ENCODE data around the gene SUN2. TPM values are rescaled to one million over a fixed set of nuclear protein-coding genes. Genes with fewer than 3 reads are reported as not detected.

SUN2 gene
- total and polyA plus RNA-seq, 9 of the 15 experiments (the other 6 are each of a cell fraction or from before 2014, with no cell fraction given) = 0.11 to 42.6 (median 16.7) TPM

DNA sequence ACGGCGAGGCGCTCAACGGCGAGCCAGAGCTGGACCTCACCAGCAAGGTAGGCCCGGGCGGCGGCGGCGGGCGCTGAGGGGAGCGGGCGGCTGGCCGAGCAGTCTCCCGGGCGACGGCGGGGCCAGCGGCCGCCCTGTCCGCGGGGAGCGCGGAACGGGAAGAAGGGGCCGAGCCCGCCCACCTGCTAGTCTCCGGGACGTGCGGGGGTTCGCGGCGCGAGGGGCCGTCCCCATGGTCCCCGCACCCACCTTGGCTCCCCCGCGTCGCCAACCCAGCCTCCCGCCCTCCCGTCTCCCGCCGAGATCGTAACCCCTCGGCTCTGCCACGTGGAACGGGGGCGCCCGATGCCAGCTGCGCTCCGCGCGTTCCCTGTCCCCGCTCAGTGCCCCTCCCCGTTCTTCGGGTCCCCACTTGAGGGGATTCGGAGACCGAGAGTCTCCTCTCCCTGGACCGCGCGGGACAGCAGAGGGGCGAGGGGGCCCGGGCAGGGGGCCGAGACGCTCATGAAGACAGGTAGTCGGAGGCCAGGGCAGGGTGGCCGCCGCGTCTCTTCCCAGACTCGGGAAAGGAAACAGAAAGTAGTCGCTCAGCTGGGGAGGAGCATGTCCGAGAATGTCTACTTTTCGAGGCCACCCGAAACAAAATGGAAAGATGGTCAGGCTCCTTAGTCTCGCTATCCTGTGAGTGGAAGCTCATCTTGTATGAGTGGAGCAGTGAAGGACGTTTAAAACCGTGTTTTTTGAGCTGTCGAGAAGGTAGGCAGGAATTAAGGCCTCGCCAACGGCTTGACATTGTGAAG is 49.5 kb downstream of the SUN2 start (continued):
- TF ChIP-seq, protein P1, sequence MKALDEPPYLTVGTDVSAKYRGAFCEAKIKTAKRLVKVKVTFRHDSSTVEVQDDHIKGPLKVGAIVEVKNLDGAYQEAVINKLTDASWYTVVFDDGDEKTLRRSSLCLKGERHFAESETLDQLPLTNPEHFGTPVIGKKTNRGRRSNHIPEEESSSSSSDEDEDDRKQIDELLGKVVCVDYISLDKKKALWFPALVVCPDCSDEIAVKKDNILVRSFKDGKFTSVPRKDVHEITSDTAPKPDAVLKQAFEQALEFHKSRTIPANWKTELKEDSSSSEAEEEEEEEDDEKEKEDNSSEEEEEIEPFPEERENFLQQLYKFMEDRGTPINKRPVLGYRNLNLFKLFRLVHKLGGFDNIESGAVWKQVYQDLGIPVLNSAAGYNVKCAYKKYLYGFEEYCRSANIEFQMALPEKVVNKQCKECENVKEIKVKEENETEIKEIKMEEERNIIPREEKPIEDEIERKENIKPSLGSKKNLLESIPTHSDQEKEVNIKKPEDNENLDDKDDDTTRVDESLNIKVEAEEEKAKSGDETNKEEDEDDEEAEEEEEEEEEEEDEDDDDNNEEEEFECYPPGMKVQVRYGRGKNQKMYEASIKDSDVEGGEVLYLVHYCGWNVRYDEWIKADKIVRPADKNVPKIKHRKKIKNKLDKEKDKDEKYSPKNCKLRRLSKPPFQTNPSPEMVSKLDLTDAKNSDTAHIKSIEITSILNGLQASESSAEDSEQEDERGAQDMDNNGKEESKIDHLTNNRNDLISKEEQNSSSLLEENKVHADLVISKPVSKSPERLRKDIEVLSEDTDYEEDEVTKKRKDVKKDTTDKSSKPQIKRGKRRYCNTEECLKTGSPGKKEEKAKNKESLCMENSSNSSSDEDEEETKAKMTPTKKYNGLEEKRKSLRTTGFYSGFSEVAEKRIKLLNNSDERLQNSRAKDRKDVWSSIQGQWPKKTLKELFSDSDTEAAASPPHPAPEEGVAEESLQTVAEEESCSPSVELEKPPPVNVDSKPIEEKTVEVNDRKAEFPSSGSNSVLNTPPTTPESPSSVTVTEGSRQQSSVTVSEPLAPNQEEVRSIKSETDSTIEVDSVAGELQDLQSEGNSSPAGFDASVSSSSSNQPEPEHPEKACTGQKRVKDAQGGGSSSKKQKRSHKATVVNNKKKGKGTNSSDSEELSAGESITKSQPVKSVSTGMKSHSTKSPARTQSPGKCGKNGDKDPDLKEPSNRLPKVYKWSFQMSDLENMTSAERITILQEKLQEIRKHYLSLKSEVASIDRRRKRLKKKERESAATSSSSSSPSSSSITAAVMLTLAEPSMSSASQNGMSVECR (CRISPR knock-in tag; IDR thresholded peaks at IDR 0.05) = peak; percentile 79
- 0 out of 2 replicates have a peak, but pooled peaks have one; percentile 2 for TF ChIP-seq POLR2AphosphoS5 (IDR thresholded peaks at IDR 0.05; ENCODE audit: control insufficient read depth, insufficient read depth, low read depth, low read length)
